ENCODE measurements around the gene BCCIP.

Gene BCCIP

GRCh38 chr10:125822878-125823662 lies at the start of gene BCCIP, which contains the start of gene UROS:
Gene BCCIP, plus strand, starts transcription at chr10:125823546. Its CDS starts 12 bp downstream, at chr10:125823558.
Gene UROS, minus strand, starts transcription at chr10:125823258. Its CDS starts 6,759 bp downstream, at chr10:125816499.
- FAIRE-seq = no peak

GRCh38 chr10:125773687-125774543 lies 49.4 kb upstream of the BCCIP start:
- no peak for FAIRE-seq

- no peak for FAIRE-seq
These were observed 48.7 kb upstream of the BCCIP start for GRCh38 chr10:125774581-125775191.

GRCh38 chr10:125775491-125776106 lies 47.7 kb upstream of the BCCIP start, which contains the start of gene MMP21:
Gene MMP21, minus strand, starts transcription at chr10:125775821. Its CDS starts 0 bp downstream, at chr10:125775821.
- FAIRE-seq = no peak

GRCh38 chr10:125777806-125778205 lies 45.5 kb upstream of the BCCIP start:
- no peak for FAIRE-seq

- no peak for FAIRE-seq
These were observed 44.8 kb upstream of the BCCIP start for GRCh38 chr10:125778556-125778955.

- no peak for FAIRE-seq
These were observed 43.7 kb upstream of the BCCIP start for GRCh38 chr10:125779403-125780327.

- FAIRE-seq = no peak
These were observed 42.0 kb upstream of the BCCIP start for GRCh38 chr10:125781374-125781773.

- no peak for FAIRE-seq
These were observed 41.3 kb upstream of the BCCIP start for GRCh38 chr10:125782054-125782453.

GRCh38 chr10:125782616-125783015 lies 40.7 kb upstream of the BCCIP start:
- FAIRE-seq = no peak

GRCh38 chr10:125783408-125783807 lies 39.9 kb upstream of the BCCIP start:
- no peak for FAIRE-seq

GRCh38 chr10:125783957-125784356 lies 39.4 kb upstream of the BCCIP start:
- no peak for FAIRE-seq

- no peak for FAIRE-seq
These were observed 37.6 kb upstream of the BCCIP start for GRCh38 chr10:125785791-125786190.

GRCh38 chr10:125788156-125789034 lies 35.0 kb upstream of the BCCIP start:
- no peak for FAIRE-seq

- FAIRE-seq = no peak
These were observed 30.7 kb upstream of the BCCIP start for GRCh38 chr10:125792342-125793300.

GRCh38 chr10:125795128-125795527 lies 28.2 kb upstream of the BCCIP start:
- no peak for FAIRE-seq

- FAIRE-seq = no peak
These were observed 27.6 kb upstream of the BCCIP start for GRCh38 chr10:125795637-125796190.

GRCh38 chr10:125797424-125797823 lies 25.9 kb upstream of the BCCIP start:
- FAIRE-seq = no peak
